GM19193 (cell line): ENCODE results near the gene EPHB3.

Experiments used
- POLR2A ChIP-seq: IDR thresholded peaks from 4 replicates; pipeline ENCODE4 v1.6.1; 2011; ENCODE audit not compliant: insufficient read depth, insufficient read length; ENCODE audit errors: extremely low read depth

EPHB3 gene

DNA sequence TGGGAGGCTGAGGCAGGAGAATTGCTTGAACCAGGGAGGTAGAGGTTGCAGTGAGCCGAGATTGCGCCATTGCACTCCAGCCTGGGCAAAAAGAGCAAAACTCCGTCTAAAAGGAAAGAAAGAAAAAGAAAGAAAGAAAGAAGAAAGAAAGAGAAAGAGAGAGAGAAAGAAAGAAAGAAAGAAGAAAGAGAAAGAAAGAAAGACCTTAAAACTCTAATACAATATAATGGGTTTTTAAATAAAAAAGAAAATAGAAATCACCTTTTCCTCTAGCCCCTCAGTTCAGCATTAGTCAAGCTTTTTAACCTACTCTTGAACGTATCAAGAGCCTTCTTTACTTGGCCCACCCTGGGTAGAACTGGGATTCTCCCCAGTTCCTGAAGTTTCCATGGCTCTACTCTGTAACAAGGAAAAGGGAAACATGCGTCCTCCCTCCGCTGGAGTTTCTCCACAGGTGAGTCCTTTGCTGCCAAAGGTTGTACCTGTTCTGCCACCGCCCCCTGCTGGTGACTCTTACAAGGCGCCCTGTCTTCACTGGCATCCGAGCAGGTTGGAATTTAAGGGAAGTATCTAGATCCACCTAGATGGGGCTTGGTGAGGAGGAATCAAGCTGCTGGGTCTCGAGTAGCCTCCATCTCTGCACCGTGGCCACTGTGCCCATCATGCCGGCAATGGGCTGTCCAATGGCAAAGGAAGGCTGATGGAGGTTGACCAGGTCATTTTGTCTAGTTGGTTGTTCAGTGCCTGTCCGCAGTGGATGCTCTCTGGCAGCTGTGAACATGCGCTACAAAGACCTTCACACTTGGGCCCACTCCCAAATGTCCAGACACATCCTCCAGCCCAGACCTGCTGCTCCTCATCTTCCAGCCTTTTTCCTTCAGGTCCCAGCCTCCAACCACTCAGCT is 20.6 kb upstream of the EPHB3 start:
- TF ChIP-seq POLR2A, result no peak

- no peak for TF ChIP-seq POLR2A
These were observed 19.6 kb upstream of the EPHB3 start for GRCh38 chr3:184541886-184542562.

- TF ChIP-seq POLR2A, result no peak
These were observed 19.0 kb upstream of the EPHB3 start for GRCh38 chr3:184542577-184542976.

DNA sequence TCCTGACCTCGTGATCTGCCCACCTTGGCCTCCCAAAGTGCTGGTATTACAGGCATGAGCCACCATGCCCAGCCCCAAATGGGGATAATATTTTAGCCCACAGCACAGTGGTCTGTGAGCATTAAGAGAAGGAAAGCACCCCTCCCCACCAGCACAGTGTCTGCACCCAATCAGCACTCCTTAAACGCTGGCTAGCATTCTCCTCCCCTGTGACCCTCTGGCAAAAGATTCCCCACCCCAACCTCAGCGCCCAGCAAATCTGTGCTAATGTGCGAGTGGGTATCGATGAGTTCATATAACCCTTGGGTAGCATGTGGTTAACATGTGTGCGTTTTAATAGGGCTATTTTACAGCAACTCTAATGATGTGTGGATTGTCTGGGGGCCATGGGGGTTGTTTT is 18.3 kb upstream of the EPHB3 start:
- TF ChIP-seq POLR2A, result no peak

DNA sequence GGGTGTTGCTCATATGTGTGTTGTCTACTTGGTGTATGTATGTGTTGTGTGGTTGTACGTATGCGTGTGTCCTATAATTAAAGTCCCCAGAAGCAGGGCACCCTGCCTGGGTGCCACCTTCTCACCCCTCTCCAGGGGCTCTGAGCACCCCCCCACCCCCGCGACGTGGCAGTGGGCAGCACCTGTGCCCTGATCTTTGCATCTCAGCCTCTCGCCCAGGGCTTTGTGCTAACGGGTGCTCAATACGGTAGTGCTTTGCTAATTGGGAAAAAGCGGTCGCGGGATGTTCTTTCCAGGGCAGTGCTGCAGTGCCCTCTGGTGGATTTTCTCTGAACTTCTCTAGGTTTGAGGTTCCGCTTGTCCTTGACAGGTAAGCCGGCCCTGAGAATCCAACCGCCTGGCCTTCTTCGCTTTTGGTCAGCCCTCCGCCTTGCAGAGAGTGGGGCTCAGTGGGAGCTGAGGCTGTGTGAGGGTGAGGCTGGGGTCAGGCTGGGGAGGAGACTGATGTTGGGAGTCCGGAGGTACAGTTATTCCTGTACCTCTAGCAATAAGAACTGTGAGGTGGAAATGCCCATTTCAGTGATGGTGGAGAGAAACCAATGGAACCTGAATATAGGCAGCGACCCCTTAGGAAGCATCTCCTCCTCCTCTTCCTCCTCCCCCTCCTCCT is 17.6 kb upstream of the EPHB3 start:
- no peak for TF ChIP-seq POLR2A

- no peak for TF ChIP-seq POLR2A
These were observed 17.1 kb upstream of the EPHB3 start for GRCh38 chr3:184544513-184544861.

DNA sequence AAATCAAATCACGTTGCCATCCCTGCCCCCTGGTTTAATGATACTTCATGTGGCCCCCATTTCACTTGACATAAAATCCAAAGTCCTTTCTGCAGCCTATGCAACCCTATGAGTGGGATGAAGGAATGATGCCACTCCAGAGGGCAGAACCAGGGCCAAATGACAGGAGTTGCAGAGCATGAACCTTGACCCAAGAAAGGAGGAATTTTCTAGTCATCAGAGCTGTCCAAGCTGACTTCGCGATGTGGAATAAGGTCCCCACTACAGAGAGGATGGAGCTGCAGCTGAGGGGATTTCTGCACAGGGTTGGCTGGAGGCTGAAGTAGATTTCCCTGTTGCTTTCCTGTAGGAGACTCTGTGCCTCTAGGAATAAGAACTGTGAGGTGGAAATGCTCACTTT is 15.8 kb upstream of the EPHB3 start:
- TF ChIP-seq POLR2A, result no peak

DNA sequence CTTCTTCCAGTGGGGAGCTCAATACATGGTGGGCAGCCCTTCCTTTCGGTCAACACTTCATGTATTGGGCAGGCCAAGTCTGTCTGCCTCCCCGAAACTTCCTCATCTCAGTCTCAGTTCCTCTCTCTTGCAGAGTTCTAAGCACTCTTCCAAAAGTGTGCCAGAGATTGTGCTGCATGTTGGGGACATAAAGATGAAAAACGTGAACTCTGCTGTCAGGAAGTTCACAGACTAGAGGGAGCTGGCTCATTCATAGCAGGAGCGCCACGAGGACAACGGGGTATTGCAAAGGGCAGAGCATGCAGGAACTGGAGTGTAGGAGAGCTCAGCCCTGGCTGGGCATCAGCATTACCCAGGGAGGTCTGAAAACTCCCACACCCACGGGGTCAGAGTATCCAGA is 15.3 kb upstream of the EPHB3 start:
- no peak for TF ChIP-seq POLR2A

- no peak for TF ChIP-seq POLR2A
These were observed 11.6 kb upstream of the EPHB3 start for GRCh38 chr3:184549796-184550577.

GRCh38 chr3:184551103-184551502 is 10.5 kb upstream of the EPHB3 start:
- no peak for TF ChIP-seq POLR2A

DNA sequence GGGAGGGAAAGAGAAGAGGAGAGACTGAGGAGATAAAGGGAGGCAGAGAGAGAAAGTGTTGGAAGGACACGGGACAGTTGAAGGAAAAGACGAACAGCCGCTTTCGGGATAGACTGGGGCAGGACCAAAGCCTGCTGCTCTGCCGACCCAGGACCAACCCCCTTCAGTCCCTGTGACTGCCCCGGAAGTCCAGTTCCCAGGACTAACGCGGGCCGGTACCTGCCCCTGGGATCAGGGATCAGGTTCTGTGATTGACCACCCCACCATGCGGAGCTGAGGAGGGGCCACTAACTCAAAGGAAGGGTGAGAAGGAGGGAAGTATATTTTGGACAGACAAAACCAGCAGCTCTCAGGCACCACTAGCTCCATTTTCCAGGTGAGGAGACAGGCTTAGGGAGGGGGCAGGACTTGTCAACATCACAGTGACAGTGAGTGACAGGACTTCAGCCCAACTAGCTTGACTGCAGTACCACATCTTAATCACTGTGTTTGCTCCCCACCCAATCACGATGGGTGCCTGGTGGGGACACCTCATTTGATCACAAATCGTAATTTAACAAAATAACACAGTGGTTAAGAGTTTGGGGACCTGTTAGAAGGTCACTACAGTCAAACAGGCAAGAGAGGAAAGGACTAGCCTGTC is 9.8 kb upstream of the EPHB3 start:
- no peak for TF ChIP-seq POLR2A

- TF ChIP-seq POLR2A, result no peak
These were observed 9.3 kb upstream of the EPHB3 start for GRCh38 chr3:184552296-184552695.

- TF ChIP-seq POLR2A, result no peak
These were observed 8.7 kb upstream of the EPHB3 start for GRCh38 chr3:184552863-184553262.

GRCh38 chr3:184553385-184553784 is 8.2 kb upstream of the EPHB3 start:
- no peak for TF ChIP-seq POLR2A
